Endothelial cell of umbilical vein (primary cell): Measurements from ENCODE around the gene MMS19.

ENCODE experiments used
- CTCF ChIP-seq, 2 donors: IDR thresholded peaks; 1 replicate in 1 of 2; 2 replicates in 1 of 2; pipeline ENCODE4 v1.5.1; 2011; ENCODE audit warnings: low read length in 2 of 2, mild to moderate bottlenecking in 2 of 2, moderate library complexity in 2 of 2, control low read depth in 1 of 2, inconsistent platforms in 1 of 2, low read depth in 1 of 2; ENCODE audit not compliant: insufficient read depth in 1 of 2; ENCODE audit errors: extremely low read depth in 1 of 2
- JUN ChIP-seq: IDR thresholded peaks from 2 replicates; pipeline ENCODE4 v1.6.1; 2011; ENCODE audit warnings: borderline replicate concordance, low read depth; ENCODE audit not compliant: insufficient read length, insufficient read depth

DNA sequence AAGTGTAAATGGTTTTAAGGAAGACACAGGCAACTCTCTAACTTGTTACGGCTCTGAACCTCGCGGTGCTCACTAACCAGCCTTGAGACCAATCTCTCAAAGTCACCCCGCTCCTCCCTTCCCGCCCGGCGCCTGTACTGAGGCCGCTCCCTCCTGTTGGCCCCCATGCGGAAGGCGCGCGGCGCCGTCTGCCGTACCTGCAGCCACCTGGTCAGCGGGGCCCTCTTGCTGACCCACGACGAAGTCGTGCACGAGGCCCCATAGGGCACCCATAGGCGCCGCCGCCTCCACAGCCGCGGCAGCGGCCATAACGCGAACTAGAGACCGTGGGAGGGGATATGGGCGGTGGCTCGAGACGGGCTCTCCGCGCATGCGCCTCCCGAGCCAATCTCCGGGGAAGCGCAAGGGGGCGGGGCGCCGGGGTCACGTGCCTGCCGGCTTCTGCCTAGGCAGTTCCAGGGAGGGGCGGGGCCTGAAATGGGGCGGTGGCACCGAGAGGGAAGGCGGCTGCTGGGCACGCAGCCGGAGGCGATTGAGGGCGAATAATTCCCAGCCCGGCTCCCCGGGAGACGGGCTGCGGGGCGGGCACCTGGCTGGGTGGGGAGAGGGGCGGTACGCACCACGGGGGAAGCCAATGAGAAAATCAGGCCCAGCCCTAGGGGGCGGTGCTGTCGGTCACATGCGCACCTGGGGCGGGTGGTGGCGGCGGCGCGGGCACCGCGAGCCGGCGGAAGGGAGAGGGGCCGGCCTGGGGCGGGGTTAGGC is at the start of gene MMS19:
- TF ChIP-seq CTCF (IDR thresholded peaks at IDR 0.05; ENCODE audit: extremely low read depth in 1 of 2, insufficient read depth in 1 of 2, low read depth in 1 of 2, low read length in 2 of 2), result no peak
- TF ChIP-seq JUN, result no peak
